ENCODE results near the gene SCIN.

GRCh38 chr7:12706900-12707536 is 136.5 kb downstream of the SCIN start:
- no peak for TF ChIP-seq CTCF (IDR thresholded peaks at IDR 0.05)
- no peak for TF ChIP-seq POLR2A (IDR thresholded peaks at IDR 0.05)
- no peak for TF ChIP-seq POLR2AphosphoS5 (IDR thresholded peaks at IDR 0.05)
